AG08395 (cell line): ENCODE data around the gene INPP4A.
A peak's percentile ranks its signal among the peaks of the same experiment; 100 is the strongest.
"Not testable (repeated sequence)": the region's sequence is repeated elsewhere in the genome, so short reads cannot be mapped to it uniquely, and the experiment has no call there.

Experiments used
- DNase-seq: peaks from one replicate; pipeline ENCODE4 v3.0.0; 2012; ENCODE audit warnings: mixed read lengths, low spot score

INPP4A gene

GRCh38 chr2:98444436-98445176 lies at the start of gene INPP4A:
TSS of gene INPP4A (plus strand) at chr2:98444858. CDS start at chr2:98520049, 75,191 bp downstream.
- DNase-seq = peak; percentile 92

GRCh38 chr2:98395977-98396376 lies 48.7 kb upstream of the INPP4A start:
- DNase-seq = no peak

- no peak for DNase-seq
These were observed 47.8 kb upstream of the INPP4A start for GRCh38 chr2:98396745-98397355.

- DNase-seq = no peak
These were observed 45.5 kb upstream of the INPP4A start for GRCh38 chr2:98399140-98399539.

GRCh38 chr2:98403878-98404277 lies 40.8 kb upstream of the INPP4A start:
- DNase-seq = no peak

GRCh38 chr2:98404556-98405250 lies 40.0 kb upstream of the INPP4A start:
- DNase-seq = no peak

GRCh38 chr2:98405301-98405700 lies 39.4 kb upstream of the INPP4A start:
- no peak for DNase-seq

GRCh38 chr2:98408155-98408554 lies 36.5 kb upstream of the INPP4A start:
- no peak for DNase-seq

GRCh38 chr2:98412751-98413458 lies 31.8 kb upstream of the INPP4A start:
- peak; percentile 65 for DNase-seq

- not testable (repeated sequence) for DNase-seq
These were observed 30.4 kb upstream of the INPP4A start for GRCh38 chr2:98414246-98414645.

GRCh38 chr2:98415719-98416248 lies 28.9 kb upstream of the INPP4A start:
- not testable (repeated sequence) for DNase-seq

GRCh38 chr2:98416383-98417159 lies 28.1 kb upstream of the INPP4A start:
- DNase-seq = no peak

- no peak for DNase-seq
These were observed 25.1 kb upstream of the INPP4A start for GRCh38 chr2:98419544-98419943.

GRCh38 chr2:98419977-98420725 lies 24.5 kb upstream of the INPP4A start:
- DNase-seq = no peak

GRCh38 chr2:98422449-98422848 lies 22.2 kb upstream of the INPP4A start:
- DNase-seq = no peak

GRCh38 chr2:98426771-98427170 lies 17.9 kb upstream of the INPP4A start:
- DNase-seq = no peak

- DNase-seq = no peak
These were observed 12.5 kb upstream of the INPP4A start for GRCh38 chr2:98432145-98432544.

GRCh38 chr2:98433363-98433964 lies 11.2 kb upstream of the INPP4A start:
- DNase-seq = no peak

- no peak for DNase-seq
These were observed 10.2 kb upstream of the INPP4A start for GRCh38 chr2:98434492-98434891.

GRCh38 chr2:98435670-98436069 lies 9.0 kb upstream of the INPP4A start:
- DNase-seq = not testable (repeated sequence)
